HepG2 (cell line): ENCODE measurements around the gene SYNE1. TPM values are rescaled to one million over a fixed set of nuclear protein-coding genes. Genes with fewer than 3 reads are reported as not detected.

Experiments used
- ATAC-seq: fragments of 200-7000 bp; cut with Tn5 transposase; 3 replicates; pipeline ENCODE4 v1.9.1; 2020; ENCODE audit warnings: mild to moderate bottlenecking, moderate library complexity
- BruUV-seq: library from RNA; stranded (reverse); fragments of 400-500 nt; replicated peaks from 2 replicates; lab custom pipeline; 2021; lab: Mats Ljungman, UMichigan
- CTCF ChIA-PET: fragments of 300-600 bp; formaldehyde crosslinking; extraction: SDS; loops from one replicate; lab custom pipeline; 2021; ENCODE audit warnings: low total read pairs, inconsistent platforms, low intra/inter-chr PET ratio; lab: Yijun Ruan, JAX
- POLR2A ChIA-PET: fragments of 350-600 bp; sonication (Branson Sonifier 250); formaldehyde crosslinking; loops from one replicate; lab custom pipeline; 2020; ENCODE audit warnings: antibody characterized with exemption, inconsistent platforms; lab: Yijun Ruan, JAX
- DNase-seq: peaks from one replicate; pipeline ENCODE4 v3.0.0-alpha.2; 2015; ENCODE audit warnings: low spot score
- FAIRE-seq: peaks from 3 replicates; lab custom pipeline; 2011; peaks lifted over from hg19 to GRCh38; lab: Jason Lieb, UNC
- H2AFZ ChIP-seq: one replicate; pipeline ENCODE4 v1.6.1; 2011; ENCODE audit warnings: low read length, inconsistent platforms
- H3K27ac ChIP-seq: fragments of 300-600 bp; 3 replicates; pipeline ENCODE4 v1.8.0; 2011; ENCODE audit warnings: mixed run types, mild to moderate bottlenecking, mixed read lengths, low read length, inconsistent platforms; ENCODE audit not compliant: insufficient read depth; ENCODE audit errors: extremely low read length
- H3K27me3 ChIP-seq, 2 experiments: fragments of 200-600 bp in 1 of 2; 2 replicates in 1 of 2; 3 replicates in 1 of 2; pipeline versions ENCODE4 v1.6.0 to v1.8.0; 2011; ENCODE audit warnings: low read length in 2 of 2, mild to moderate bottlenecking in 2 of 2, moderate library complexity in 2 of 2, inconsistent platforms in 1 of 2; ENCODE audit not compliant: insufficient read depth in 2 of 2, control insufficient read depth in 1 of 2
- H3K36me3 ChIP-seq, 2 experiments: fragments of 200-600 bp in 1 of 2; replicated peaks in 1 of 2; 2 replicates in 1 of 2; 3 replicates in 1 of 2; pipeline versions ENCODE4 v1.5.1 to v1.8.0; 2011; ENCODE audit warnings: low read length in 2 of 2, inconsistent platforms in 1 of 2; ENCODE audit not compliant: insufficient read depth in 2 of 2, control insufficient read depth in 1 of 2
- H3K4me1 ChIP-seq: 2 replicates; pipeline ENCODE4 v1.5.1; 2012; ENCODE audit warnings: low read length, inconsistent platforms; ENCODE audit not compliant: insufficient read depth
- H3K4me2 ChIP-seq: 2 replicates; pipeline ENCODE4 v1.6.0; 2011; ENCODE audit warnings: low read depth, low read length, inconsistent platforms
- H3K4me3 ChIP-seq, 3 experiments: fragments of 200-600 bp in 1 of 3; sonication (generic), shearing (Covaris generic) in 1 of 3; replicated peaks in 1 of 3; 2 replicates each; pipeline ENCODE4 v1.5.1; 2011 to 2016; ENCODE audit warnings: low read length in 3 of 3, inconsistent platforms in 2 of 3, low read depth in 2 of 3, mild to moderate bottlenecking in 2 of 3, control low read depth in 1 of 3, mixed read lengths in 1 of 3; ENCODE audit not compliant: insufficient read depth in 1 of 3
- H3K79me2 ChIP-seq: one replicate; pipeline ENCODE4 v1.6.1; 2011; ENCODE audit warnings: low read length, inconsistent platforms; ENCODE audit not compliant: insufficient read depth
- H3K9ac ChIP-seq: 2 replicates; pipeline ENCODE4 v1.6.0; 2011; ENCODE audit warnings: mild to moderate bottlenecking, low read depth, low read length, inconsistent platforms; ENCODE audit not compliant: insufficient read depth
- H3K9me3 ChIP-seq: 2 replicates; pipeline ENCODE4 v1.5.1; 2012; ENCODE audit warnings: mild to moderate bottlenecking, low read length
- H4K20me1 ChIP-seq: 2 replicates; pipeline ENCODE4 v1.6.0; 2011; ENCODE audit warnings: inconsistent platforms, mild to moderate bottlenecking, low read length, moderate library complexity; ENCODE audit not compliant: insufficient read depth
- AFF4 ChIP-seq: sonication (generic); formaldehyde crosslinking; IDR thresholded peaks from 2 replicates; pipeline ENCODE4 v1.4.0; 2020; ENCODE audit warnings: missing genetic modification reagents
- CTCF ChIP-seq: sonication (generic); formaldehyde crosslinking; IDR thresholded peaks from 2 replicates; pipeline ENCODE4 v1.5.0; 2020; ENCODE audit warnings: mild to moderate bottlenecking, missing genetic modification reagents, moderate library complexity
- E2F1 ChIP-seq: sonication (generic); formaldehyde crosslinking; IDR thresholded peaks from 2 replicates; pipeline ENCODE4 v1.5.0; 2020; ENCODE audit warnings: missing genetic modification reagents
- ETS1 ChIP-seq: sonication (generic); formaldehyde crosslinking; IDR thresholded peaks from 2 replicates; pipeline ENCODE4 v1.4.0; 2020; ENCODE audit warnings: missing genetic modification reagents
- GATAD2A ChIP-seq: IDR thresholded peaks from 2 replicates; pipeline ENCODE4 v1.6.1; 2016
- IKZF1 ChIP-seq: fragments of 450-650 bp; IDR thresholded peaks from 2 replicates; pipeline ENCODE4 v1.7.1; 2016
- ONECUT2 ChIP-seq: sonication (generic); formaldehyde crosslinking; IDR thresholded peaks from 2 replicates; pipeline ENCODE4 v1.4.0; 2020; ENCODE audit warnings: missing genetic modification reagents
- PHF5A ChIP-seq: IDR thresholded peaks from one replicate; pipeline ENCODE4 v1.6.1; 2018; ENCODE audit warnings: low read depth, missing genetic modification reagents; ENCODE audit not compliant: unreplicated experiment
- RAD21 ChIP-seq: fragments of 450-650 bp; formaldehyde crosslinking; IDR thresholded peaks from 2 replicates; pipeline ENCODE4 v1.5.0; 2020; ENCODE audit warnings: mild to moderate bottlenecking
- RFX1 ChIP-seq: fragments of 450-650 bp; IDR thresholded peaks from 2 replicates; pipeline ENCODE4 v1.6.1; 2017
- SALL2 ChIP-seq: sonication (generic); formaldehyde crosslinking; IDR thresholded peaks from 2 replicates; pipeline ENCODE4 v1.8.1; 2023; ENCODE audit warnings: mild to moderate bottlenecking, missing genetic modification reagents, inconsistent platforms
- SNAPC5 ChIP-seq: sonication (generic); formaldehyde crosslinking; IDR thresholded peaks from 2 replicates; pipeline ENCODE4 v1.8.1; 2023; ENCODE audit warnings: mild to moderate bottlenecking, missing genetic modification reagents, borderline replicate concordance
- ZBTB8A ChIP-seq: sonication (generic); formaldehyde crosslinking; IDR thresholded peaks from 2 replicates; pipeline ENCODE4 v1.4.0; 2020; ENCODE audit warnings: mild to moderate bottlenecking, low read depth, missing genetic modification reagents, borderline replicate concordance
- ZNF652 ChIP-seq: IDR thresholded peaks from 2 replicates; pipeline ENCODE4 v1.6.1; 2016; ENCODE audit warnings: low read depth, borderline replicate concordance
- WGBS: methylation state at CpG from one replicate; pipeline ENCODE4 v1.1.6; 2017; ENCODE audit warnings: low lambda C conversion rate; 5-methylcytosine and 5-hydroxymethylcytosine counted together
- in situ Hi-C: cut with HindIII; loops from 2 replicates; pipeline ENCODE4 v1.10.0; 2017; ENCODE audit warnings: low pct_unique_long_range_greater_than_20kb; ENCODE audit not compliant: extremely low pct_ligation_motif_present
- intact Hi-C: fragments of 100-400 bp; cut with micrococcal nuclease; formaldehyde crosslinking; loops from one replicate; pipeline ENCODE4 v1.10.0; 2022; ENCODE audit not compliant: unreplicated experiment
- polyA plus RNA-seq, 8 experiments: library from polyadenylated mRNA; depleted of rRNA in 3 of 8; stranded (reverse) in 7 of 8; unstranded in 1 of 8; fragments of >200 nt; fragmentation: Illumina TruSeq in 4 of 8; extraction: Trizol in 4 of 8; gene quantifications; 2 replicates each; pipeline versions ENCODE4 v1.2.1 to v1.2.3, GENCODE V29; 2011 to 2016; ENCODE audit warnings: low read depth in 4 of 8, missing spikeins in 1 of 8, mixed read lengths in 1 of 8; ENCODE audit not compliant: insufficient read depth in 1 of 8
- total RNA-seq, 5 experiments: library from RNA; depleted of rRNA; stranded (reverse); fragments of >200 nt; fragmentation: Illumina TruSeq; extraction: Trizol; gene quantifications; 2 replicates each; pipeline ENCODE4 v1.2.3, GENCODE V29; 2016; ENCODE audit warnings: low read depth in 1 of 5

Gene SYNE1
- total and polyA plus RNA-seq, 2 of the 13 experiments (the other 11 are each of a cell fraction or from before 2014, with no cell fraction given): 5.5 to 15.9 TPM

GRCh38 chr6:152267967-152268845 lies 369.0 kb downstream of the SYNE1 start:
- WGBS: 57% methylated on average over 9 of the region's 9 CpGs
- Histone ChIP-seq H3K36me3 (no peaks in the 10 kb centered on the region), H3K4me2 (no peak overlapping the region), H4K20me1 (no peaks in the 10 kb centered on the region), H3K79me2 (no peaks in the 10 kb centered on the region), H3K27ac (no peak overlapping the region), H3K4me1 (no peaks in the 10 kb centered on the region), H3K9ac (no peak overlapping the region), H3K27me3 (no peaks in the 10 kb centered on the region), H3K9me3 (peaks cover 8% of the 10 kb centered on the region), H3K4me3 (no peak overlapping the region), H2AFZ (no peak overlapping the region)
- DNase-seq: peak; percentile 45
- no TSS peak for BruUV-seq
- peak; percentile 63 for FAIRE-seq
- ChIA-PET CTCF (interaction anchor here (0.7 to 2.5 kb wide), 5 partner anchors 11 to 620 kb away, joined by 3 to 28 read pairs (median 7); no protein-coding TSS in a partner anchor), POLR2A (interaction anchor here (0.7 kb wide), 1 partner anchor 63 kb away, joined by 3 read pairs; no protein-coding TSS in a partner anchor)
- in situ Hi-C loops (loop anchor here (5.0 to 10.0 kb wide), 2 partner anchors 501 to 603 kb away; no protein-coding TSS in a partner anchor), intact Hi-C loops (loop anchor here (1.0 to 10.0 kb wide), 5 partner anchors 62 to 823 kb away; no protein-coding TSS in a partner anchor)
- ATAC-seq: no peak
- TF ChIP-seq PHF5A (CRISPR knock-in tag) (no peak), CTCF (CRISPR knock-in tag) (peak; percentile 68), ZBTB8A (CRISPR knock-in tag) (no peak), E2F1 (no peak), RAD21 (CRISPR knock-in tag) (peak; percentile 54; the same call in 1 of the 2 replicates), RFX1 (no peak), ETS1 (no peak), SALL2 (CRISPR knock-in tag) (no peak), IKZF1 (no peak), SNAPC5 (CRISPR knock-in tag) (no peak), AFF4 (CRISPR knock-in tag) (no peak), ONECUT2 (CRISPR knock-in tag) (peak; percentile 80), ZNF652 (peak; percentile 87), GATAD2A (CRISPR knock-in tag) (0 out of 2 replicates have a peak, but pooled peaks have one; percentile 17)
